H9 (cell line): ENCODE data around the gene OR10G2. TPM values are rescaled to one million over a fixed set of nuclear protein-coding genes. Genes with fewer than 3 reads are reported as not detected.

Experiments used
- DNase-seq: peaks from one replicate; pipeline ENCODE4 v3.0.0-alpha.2; 2017
- H2AFZ ChIP-seq: one replicate; pipeline ENCODE4 v1.6.1; 2013; ENCODE audit warnings: mild to moderate bottlenecking, low read length, control low read depth, moderate library complexity
- H2AK5ac ChIP-seq: 2 replicates; pipeline ENCODE4 v1.6.1; 2013; ENCODE audit warnings: low read length, control low read depth, mixed read lengths; ENCODE audit not compliant: insufficient read length
- H2BK120ac ChIP-seq: one replicate; pipeline ENCODE4 v1.6.1; 2013; ENCODE audit warnings: low read depth, mild to moderate bottlenecking, low read length, control low read depth, inconsistent platforms; ENCODE audit not compliant: poor library complexity, severe bottlenecking
- H2BK12ac ChIP-seq: 2 replicates; pipeline ENCODE4 v1.6.1; 2013; ENCODE audit warnings: low read length, control low read depth, mixed read lengths, low read depth; ENCODE audit not compliant: insufficient read length
- H2BK15ac ChIP-seq: 2 replicates; pipeline ENCODE4 v1.6.1; 2013; ENCODE audit warnings: low read depth, low read length, control low read depth
- H2BK20ac ChIP-seq: one replicate; pipeline ENCODE4 v1.6.1; 2013; ENCODE audit warnings: low read depth, mild to moderate bottlenecking, low read length, control low read depth, inconsistent platforms; ENCODE audit not compliant: poor library complexity, severe bottlenecking
- H2BK5ac ChIP-seq: 2 replicates; pipeline ENCODE4 v1.6.1; 2013; ENCODE audit warnings: low read length, control low read depth, mixed read lengths; ENCODE audit not compliant: insufficient read length
- H3K14ac ChIP-seq: 2 replicates; pipeline ENCODE4 v1.6.1; 2013; ENCODE audit warnings: low read length, control low read depth; ENCODE audit not compliant: insufficient read depth
- H3K18ac ChIP-seq: 2 replicates; pipeline ENCODE4 v1.6.1; 2013; ENCODE audit warnings: low read depth, mild to moderate bottlenecking, mixed read lengths, low read length, control low read depth; ENCODE audit not compliant: insufficient read length
- H3K23ac ChIP-seq: 2 replicates; pipeline ENCODE4 v1.6.1; 2013; ENCODE audit warnings: low read length, control low read depth, mixed read lengths, low read depth; ENCODE audit not compliant: insufficient read length
- H3K23me2 ChIP-seq: 2 replicates; pipeline ENCODE4 v1.6.1; 2013; ENCODE audit warnings: low read depth, mild to moderate bottlenecking, mixed read lengths, low read length, control low read depth; ENCODE audit not compliant: insufficient read length, poor library complexity, severe bottlenecking
- H3K27ac ChIP-seq: 2 replicates; pipeline ENCODE4 v1.5.1; 2013; ENCODE audit warnings: low read length, control low read depth, mixed read lengths, low read depth; ENCODE audit not compliant: insufficient read length
- H3K27me3 ChIP-seq: 2 replicates; pipeline ENCODE4 v1.6.1; 2013; ENCODE audit warnings: low read length, control low read depth, inconsistent platforms; ENCODE audit not compliant: insufficient read depth
- H3K4ac ChIP-seq: 2 replicates; pipeline ENCODE4 v1.6.1; 2013; ENCODE audit warnings: low read depth, mild to moderate bottlenecking, control low read depth, inconsistent platforms, low read length, moderate library complexity
- H3K4me1 ChIP-seq: 2 replicates; pipeline ENCODE4 v1.6.1; 2013; ENCODE audit warnings: low read length, control low read depth, inconsistent platforms; ENCODE audit not compliant: insufficient read depth
- H3K4me2 ChIP-seq: 2 replicates; pipeline ENCODE4 v1.6.1; 2013; ENCODE audit warnings: low read length, control low read depth, mixed read lengths; ENCODE audit not compliant: insufficient read length, insufficient read depth
- H3K56ac ChIP-seq: 2 replicates; pipeline ENCODE4 v1.6.1; 2013; ENCODE audit warnings: low read depth, mild to moderate bottlenecking, mixed read lengths, low read length, control low read depth; ENCODE audit not compliant: insufficient read length
- H3K79me1 ChIP-seq: 2 replicates; pipeline ENCODE4 v1.6.1; 2013; ENCODE audit warnings: low read depth, mild to moderate bottlenecking, moderate library complexity, low read length, control low read depth, inconsistent platforms; ENCODE audit not compliant: insufficient read depth, poor library complexity, severe bottlenecking
- H3K79me2 ChIP-seq: 2 replicates; pipeline ENCODE4 v1.6.1; 2013; ENCODE audit warnings: low read length, control low read depth, inconsistent platforms; ENCODE audit not compliant: insufficient read depth
- H3K9ac ChIP-seq: 2 replicates; pipeline ENCODE4 v1.6.1; 2013; ENCODE audit warnings: low read length, control low read depth, mixed read lengths; ENCODE audit not compliant: insufficient read length; ENCODE audit errors: extremely low read depth
- H3K9me3 ChIP-seq: one replicate; pipeline ENCODE4 v1.6.1; 2013; ENCODE audit warnings: low read depth, low read length, inconsistent platforms; ENCODE audit not compliant: control insufficient read depth
- H3T11ph ChIP-seq: one replicate; pipeline ENCODE4 v1.6.1; 2013; ENCODE audit warnings: mild to moderate bottlenecking, low read length, control low read depth, inconsistent platforms
- H4K20me1 ChIP-seq: one replicate; pipeline ENCODE4 v1.6.1; 2013; ENCODE audit not compliant: control insufficient read depth, insufficient read length, insufficient read depth
- H4K5ac ChIP-seq: 2 replicates; pipeline ENCODE4 v1.6.1; 2013; ENCODE audit warnings: low read depth, mild to moderate bottlenecking, mixed read lengths, low read length, control low read depth; ENCODE audit not compliant: insufficient read length
- H4K8ac ChIP-seq: replicated peaks from 2 replicates; pipeline ENCODE4 v1.6.1; 2013; ENCODE audit warnings: low read length, control low read depth, mixed read lengths, low read depth; ENCODE audit not compliant: insufficient read length
- H4K91ac ChIP-seq: 2 replicates; pipeline ENCODE4 v1.6.1; 2013; ENCODE audit warnings: low read depth, mild to moderate bottlenecking, moderate library complexity, mixed read lengths, low read length, control low read depth; ENCODE audit not compliant: insufficient read length
- H3K27ac Mint-ChIP-seq, 3 experiments: 2 replicates in 2 of 3; 3 replicates in 1 of 3; pipeline ENCODE4 v1.8.0; 2020 to 2021; ENCODE audit warnings: mixed read lengths in 3 of 3, mild to moderate bottlenecking in 1 of 3, moderate library complexity in 1 of 3
- H3K27me3 Mint-ChIP-seq: 2 replicates; pipeline ENCODE4 v1.8.0; 2021; ENCODE audit warnings: low read depth, mild to moderate bottlenecking, moderate library complexity, mixed read lengths
- H3K36me3 Mint-ChIP-seq, 3 experiments: 2 replicates in 2 of 3; 3 replicates in 1 of 3; pipeline ENCODE4 v1.8.0; 2020 to 2021; ENCODE audit warnings: low read depth in 3 of 3, mixed read lengths in 3 of 3; ENCODE audit not compliant: insufficient read depth in 1 of 3
- H3K4me1 Mint-ChIP-seq, 2 experiments: 2 replicates each; pipeline ENCODE4 v1.8.0; 2020; ENCODE audit warnings: mixed read lengths in 2 of 2
- H3K4me3 Mint-ChIP-seq, 2 experiments: 2 replicates in 1 of 2; 3 replicates in 1 of 2; pipeline ENCODE4 v1.8.0; 2020 to 2021; ENCODE audit warnings: mild to moderate bottlenecking in 2 of 2, mixed read lengths in 2 of 2, moderate library complexity in 1 of 2
- H3K9me3 Mint-ChIP-seq, 2 experiments: 2 replicates in 1 of 2; 3 replicates in 1 of 2; pipeline ENCODE4 v1.8.0; 2020; ENCODE audit warnings: mild to moderate bottlenecking in 2 of 2, mixed read lengths in 2 of 2, moderate library complexity in 1 of 2
- CTCF ChIP-seq: fragments of 200-600 bp; sonication (generic); conservative IDR thresholded peaks from 3 replicates; pipeline ENCODE4 v1.8.0; 2021; ENCODE audit warnings: antibody characterized with exemption, mild to moderate bottlenecking
- WGBS: extraction: QIAGEN DNeasy Blood & Tissue Kit; methylation state at CpG from one replicate; pipeline ENCODE4 v1.1.7; 2013; ENCODE audit warnings: missing lambda C conversion rate, low lambda C conversion rate, mixed read lengths; ENCODE audit not compliant: insufficient read length; ENCODE audit errors: extremely low coverage; 5-methylcytosine and 5-hydroxymethylcytosine counted together
- total RNA-seq: library from RNA; stranded (reverse); gene quantifications from 2 replicates; pipeline ENCODE4 v1.2.1, GENCODE V29; 2021

The OR10G2 gene
- total RNA-seq, 1 experiment from 2014 or later = not detected

GRCh38 chr14:21589317-21589716, 45.4 kb downstream of the OR10G2 start:
- H2BK5ac ChIP-seq = no peak overlapping the region
- H3K27ac ChIP-seq = no peak overlapping the region
- H3K27me3 Mint-ChIP-seq = peaks cover 2% of the 10 kb centered on the region; the same call in 1 of the 2 replicates
- H3K79me2 ChIP-seq = no peaks in the 10 kb centered on the region
- no peak overlapping the region for H3T11ph ChIP-seq
- H3K23ac ChIP-seq = no peak overlapping the region
- TF ChIP-seq CTCF = no peak
- H3K27me3 ChIP-seq = no peaks in the 10 kb centered on the region
- H3K4me2 ChIP-seq = no peak overlapping the region
- H2BK15ac ChIP-seq = no peak overlapping the region
- H4K20me1 ChIP-seq = no peaks in the 10 kb centered on the region
- no peak overlapping the region for H2AFZ ChIP-seq
- no peak overlapping the region for H4K8ac ChIP-seq
- no peak overlapping the region for H4K5ac ChIP-seq
- H3K18ac ChIP-seq = no peak overlapping the region
- H3K56ac ChIP-seq = no peak overlapping the region
- no peaks in the 10 kb centered on the region for H3K4me1 Mint-ChIP-seq
- H3K4ac ChIP-seq = no peak overlapping the region
- no peak overlapping the region for H4K91ac ChIP-seq
- H2BK12ac ChIP-seq = no peak overlapping the region
- no peaks in the 10 kb centered on the region for H3K79me1 ChIP-seq
- no peaks in the 10 kb centered on the region for H3K23me2 ChIP-seq
- peaks cover 19 to 21% of the 10 kb centered on the region in 2 experiments for H3K9me3 Mint-ChIP-seq
- H3K9ac ChIP-seq = no peak overlapping the region
- H3K4me3 Mint-ChIP-seq = no peak overlapping the region
- no peak overlapping the region for H2BK20ac ChIP-seq
- DNase-seq = no peak
- no peak overlapping the region for H3K14ac ChIP-seq
- H2AK5ac ChIP-seq = no peak overlapping the region
- no peak overlapping the region for H3K27ac Mint-ChIP-seq
- no CpG with 5 or more reads among the region's 4 CpGs for WGBS
- H3K4me1 ChIP-seq = no peaks in the 10 kb centered on the region
- peaks cover 5% of the 10 kb centered on the region for H3K9me3 ChIP-seq
- peaks cover 9 to 18% (median 10%) of the 10 kb centered on the region in 3 experiments; a peak in 5 of 7 replicates for H3K36me3 Mint-ChIP-seq
- H2BK120ac ChIP-seq = no peak overlapping the region

Other genes with a start within 250 kb of the OR10G2 start
- gene CHD8, start 178.8 kb downstream of the OR10G2 start, total RNA-seq = 132 and 135 TPM in 2 replicates
- 26.2 and 27.9 TPM in 2 replicates for gene RAB2B, start 158.0 kb downstream of the OR10G2 start, total RNA-seq
- 58.0 and 64.7 TPM in 2 replicates for gene TOX4, start 157.7 kb downstream of the OR10G2 start, total RNA-seq
- 84.1 and 84.4 TPM in 2 replicates for gene METTL3, start 123.6 kb downstream of the OR10G2 start, total RNA-seq
- gene SALL2, start 108.6 kb downstream of the OR10G2 start, total RNA-seq = 287 and 299 TPM in 2 replicates
- gene OR10G3, start 54.9 kb downstream of the OR10G2 start, total RNA-seq = not detected in 2 replicates
- gene OR4E2, start 18.9 kb upstream of the OR10G2 start, total RNA-seq = not detected in 2 replicates
- gene OR4E1, start 38.9 kb upstream of the OR10G2 start, total RNA-seq = not detected in 2 replicates